Erythroblast (primary cell): ENCODE results near the gene VAV3.

Experiments used
- GATA1 ChIP-seq: IDR thresholded peaks from 2 replicates; pipeline ENCODE4 v1.6.1; 2011; ENCODE audit warnings: low read depth, mild to moderate bottlenecking, control low read depth, low read length, moderate library complexity
- POLR2A ChIP-seq: IDR thresholded peaks from 2 replicates; pipeline ENCODE4 v1.6.1; 2011; ENCODE audit warnings: mild to moderate bottlenecking, low read length

DNA sequence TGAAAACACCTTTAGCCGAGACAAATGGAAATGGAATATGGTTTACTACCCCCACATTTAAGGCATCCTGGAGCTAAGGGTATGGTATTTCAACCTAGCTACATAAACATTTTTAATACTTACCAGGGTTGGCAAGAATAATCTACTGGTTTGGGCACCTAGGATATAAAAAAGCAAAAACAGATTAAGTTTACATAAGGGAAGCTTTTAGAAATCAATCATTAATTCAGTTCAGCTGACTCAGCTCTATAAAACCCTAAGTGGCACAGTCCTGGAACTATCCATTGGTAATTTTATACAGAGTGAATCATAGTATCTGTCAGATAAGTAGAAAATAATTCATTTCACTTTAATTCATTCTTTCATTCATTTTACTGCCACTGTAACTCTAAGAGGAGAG is 355.2 kb downstream of the VAV3 start:
- TF ChIP-seq POLR2A (no peak), GATA1 (no peak)
